GM21576 (cell line): ENCODE results near the gene SPIRE2.
A peak's percentile ranks its signal among the peaks of the same experiment; 100 is the strongest.
"Not testable (repeated sequence)": the region's sequence is repeated elsewhere in the genome, so short reads cannot be mapped to it uniquely, and the experiment has no call there.

Source experiments
- ATAC-seq: cut with Tn5 transposase; IDR thresholded peaks from one replicate; pipeline ENCODE4 v1.9.1; 2021; ENCODE audit warnings: mild to moderate bottlenecking, moderate library complexity; ENCODE audit not compliant: unreplicated experiment

Gene SPIRE2

GRCh38 chr16:89863741-89864526 lies 35.7 kb downstream of the SPIRE2 start:
- peak; percentile 78 for ATAC-seq

- no peak for ATAC-seq
Measured at GRCh38 chr16:89864527-89864820, 36.2 kb downstream of the SPIRE2 start.

GRCh38 chr16:89867918-89868317 lies 39.6 kb downstream of the SPIRE2 start:
- ATAC-seq: no peak

- ATAC-seq: no peak
Measured at GRCh38 chr16:89869911-89870310, 41.6 kb downstream of the SPIRE2 start.

- ATAC-seq: no peak
Measured at GRCh38 chr16:89870440-89870839, 42.2 kb downstream of the SPIRE2 start.

- no peak for ATAC-seq
Measured at GRCh38 chr16:89871895-89872294, 43.6 kb downstream of the SPIRE2 start.

- ATAC-seq: peak; percentile 39
Measured at GRCh38 chr16:89873109-89873971, 45.1 kb downstream of the SPIRE2 start, which contains the start of gene TCF25. TCF25 (plus strand) TSS chr16:89873592; CDS start chr16:89873668, 76 bp downstream.

GRCh38 chr16:89873972-89874689 lies 45.9 kb downstream of the SPIRE2 start:
- peak; percentile 64 for ATAC-seq

- not testable (repeated sequence) for ATAC-seq
Measured at GRCh38 chr16:89879123-89879522, 50.8 kb downstream of the SPIRE2 start.

GRCh38 chr16:89880477-89881367 lies 52.4 kb downstream of the SPIRE2 start:
- no peak for ATAC-seq

- ATAC-seq: no peak
Measured at GRCh38 chr16:89881368-89881730, 53.1 kb downstream of the SPIRE2 start.

GRCh38 chr16:89883346-89884040 lies 55.2 kb downstream of the SPIRE2 start:
- no peak for ATAC-seq

GRCh38 chr16:89884041-89884421 lies 55.8 kb downstream of the SPIRE2 start:
- no peak for ATAC-seq

- no peak for ATAC-seq
Measured at GRCh38 chr16:89887243-89887642, 59.0 kb downstream of the SPIRE2 start.

- no peak for ATAC-seq
Measured at GRCh38 chr16:89890200-89890599, 61.9 kb downstream of the SPIRE2 start.

- ATAC-seq: no peak
Measured at GRCh38 chr16:89890886-89891657, 62.8 kb downstream of the SPIRE2 start.

GRCh38 chr16:89892055-89892630 lies 63.9 kb downstream of the SPIRE2 start:
- ATAC-seq: no peak

GRCh38 chr16:89892635-89893034 lies 64.4 kb downstream of the SPIRE2 start:
- ATAC-seq: no peak
